ENCODE measurements around the gene SIDT2. TPM values are rescaled to one million over a fixed set of nuclear protein-coding genes. Genes with fewer than 3 reads are reported as not detected.

SIDT2 gene
- total and polyA plus RNA-seq, 2 donors (not counting 3 experiments of a cell fraction or from before 2014, with no cell fraction given): 28.7 to 34.5 TPM

GRCh38 chr11:117210620-117211019 is 32.1 kb downstream of the SIDT2 start:
- no TSS peak for BruUV-seq (replicated peaks)
- no peak for FAIRE-seq
- POLR2A ChIA-PET: no interaction called here

GRCh38 chr11:117212697-117213355 is 34.3 kb downstream of the SIDT2 start:
- H3K4me2 ChIP-seq (ENCODE audit: insufficient read depth, low read length): no peak overlapping the region
- H3K79me2 ChIP-seq (ENCODE audit: control insufficient read depth, insufficient read depth, low read length): no peaks in the 10 kb centered on the region
- TF ChIP-seq POLR2AphosphoS5 (IDR thresholded peaks at IDR 0.05; ENCODE audit: insufficient read depth, low read depth, low read length): no peak
- TF ChIP-seq GATA2 (IDR thresholded peaks at IDR 0.05; ENCODE audit: insufficient read depth, insufficient read length, low read depth, low read length): no peak
- TF ChIP-seq MAX (IDR thresholded peaks at IDR 0.05; ENCODE audit: insufficient read depth, insufficient read length): no peak
- no peak for TF ChIP-seq POLR2A (IDR thresholded peaks at IDR 0.05; ENCODE audit: low read depth, low read length)
- no peak for TF ChIP-seq FOS (IDR thresholded peaks at IDR 0.05; ENCODE audit: borderline replicate concordance, insufficient read depth, low read length)
- TF ChIP-seq EZH2 (IDR thresholded peaks at IDR 0.05; ENCODE audit: borderline replicate concordance, low read depth, low read length, severe bottlenecking): no peak
- TF ChIP-seq JUN (IDR thresholded peaks at IDR 0.05; ENCODE audit: borderline replicate concordance, insufficient read depth, insufficient read length, low read depth): no peak
- TF ChIP-seq CTCF (IDR thresholded peaks at IDR 0.05; ENCODE audit: extremely low read depth in 1 of 2, insufficient read depth in 1 of 2, low read depth in 1 of 2, low read length in 2 of 2): no peak
- TF ChIP-seq MYC (IDR thresholded peaks at IDR 0.05; ENCODE audit: low read depth, low read length): no peak
- FAIRE-seq (no peak), DNase-seq (ENCODE audit: low read depth, low spot score) (no peak)
- H3K27ac ChIP-seq (ENCODE audit: insufficient read depth, low read depth, low read length): no peak overlapping the region
- ChIA-PET POLR2A (interaction anchor here (0.7 kb wide), 1 partner anchor 13 kb away, joined by 3 read pairs; no protein-coding TSS in a partner anchor), CTCF (interaction anchor here (1.8 to 2.0 kb wide), 2 partner anchors 32 to 422 kb away, joined by 3 to 11 read pairs; partner anchors contain the start of gene APOA5)
- H3K9me1 ChIP-seq (replicated peaks; ENCODE audit: control insufficient read depth, extremely low read depth, insufficient read depth, low read length): no peaks in the 10 kb centered on the region
- no peaks in the 10 kb centered on the region for H3K9me3 ChIP-seq (replicated peaks; ENCODE audit: control insufficient read depth, insufficient read depth, low read length)
- H3K36me3 ChIP-seq (ENCODE audit: control insufficient read depth in 2 of 2, extremely low read depth in 1 of 2, insufficient read depth in 2 of 2, low read length in 2 of 2): peaks cover 2 to 4% of the 10 kb centered on the region in 2 experiments
- no peak overlapping the region for H2AFZ ChIP-seq (ENCODE audit: low read depth, low read length)
- H3K9ac ChIP-seq (replicated peaks; ENCODE audit: extremely low read depth, insufficient read depth, low read length): no peak overlapping the region
- no peaks in the 10 kb centered on the region for H4K20me1 ChIP-seq (replicated peaks; ENCODE audit: control insufficient read depth, extremely low read depth, insufficient read depth, low read length)
- no TSS peak for BruUV-seq (replicated peaks)
- H3K4me1 ChIP-seq (ENCODE audit: control insufficient read depth, extremely low read depth, insufficient read depth, low read length): peaks cover 11% of the 10 kb centered on the region
- dilution Hi-C loops (cut with MboI; ENCODE audit: extremely low pct_ligation_motif_present, low sequenced_read_pairs): no loop called here
- no peaks in the 10 kb centered on the region for H3K27me3 ChIP-seq (ENCODE audit: control insufficient read depth in 2 of 2, insufficient read depth in 2 of 2, low read length in 2 of 2)
- H3K4me3 ChIP-seq (replicated peaks in 1 of 3; ENCODE audit: insufficient read depth in 1 of 3, low read depth in 1 of 3, low read length in 3 of 3): no peak overlapping the region
- intact Hi-C loops (cut with micrococcal nuclease): no loop called here

More at GRCh38 chr11:117210620-117211019, 32.1 kb downstream of the SIDT2 start:
- no peak overlapping the region for H3K4me2 ChIP-seq (ENCODE audit: insufficient read depth, low read length)
- dilution Hi-C loops (cut with MboI; ENCODE audit: extremely low pct_ligation_motif_present, low sequenced_read_pairs): no loop called here
- H3K27me3 ChIP-seq (ENCODE audit: control insufficient read depth in 2 of 2, insufficient read depth in 2 of 2, low read length in 2 of 2): no peaks in the 10 kb centered on the region
- H4K20me1 ChIP-seq (replicated peaks; ENCODE audit: control insufficient read depth, extremely low read depth, insufficient read depth, low read length): no peaks in the 10 kb centered on the region
- no peaks in the 10 kb centered on the region for H3K4me1 ChIP-seq (ENCODE audit: control insufficient read depth, extremely low read depth, insufficient read depth, low read length)
- CTCF ChIA-PET: interaction anchor here (1.5 to 1.8 kb wide), 2 partner anchors 16 to 30 kb away, joined by 4 to 5 read pairs; no protein-coding TSS in a partner anchor
- TF ChIP-seq JUN (IDR thresholded peaks at IDR 0.05; ENCODE audit: borderline replicate concordance, insufficient read depth, insufficient read length, low read depth) (no peak), MYC (IDR thresholded peaks at IDR 0.05; ENCODE audit: low read depth, low read length) (no peak), MAX (IDR thresholded peaks at IDR 0.05; ENCODE audit: insufficient read depth, insufficient read length) (no peak), EZH2 (IDR thresholded peaks at IDR 0.05; ENCODE audit: borderline replicate concordance, low read depth, low read length, severe bottlenecking) (no peak)
- H2AFZ ChIP-seq (ENCODE audit: low read depth, low read length): no peak overlapping the region
- H3K9me3 ChIP-seq (replicated peaks; ENCODE audit: control insufficient read depth, insufficient read depth, low read length): no peaks in the 10 kb centered on the region
- no peak for DNase-seq (ENCODE audit: low read depth, low spot score)
- intact Hi-C loops (cut with micrococcal nuclease): no loop called here
- H3K36me3 ChIP-seq (ENCODE audit: control insufficient read depth in 2 of 2, extremely low read depth in 1 of 2, insufficient read depth in 2 of 2, low read length in 2 of 2): peaks cover 2 to 4% of the 10 kb centered on the region in 2 experiments
- no peak overlapping the region for H3K4me3 ChIP-seq (replicated peaks in 1 of 3; ENCODE audit: insufficient read depth in 1 of 3, low read depth in 1 of 3, low read length in 3 of 3)
- no peak overlapping the region for H3K27ac ChIP-seq (ENCODE audit: insufficient read depth, low read depth, low read length)
- no peak overlapping the region for H3K9ac ChIP-seq (replicated peaks; ENCODE audit: extremely low read depth, insufficient read depth, low read length)
- no peaks in the 10 kb centered on the region for H3K79me2 ChIP-seq (ENCODE audit: control insufficient read depth, insufficient read depth, low read length)
- H3K9me1 ChIP-seq (replicated peaks; ENCODE audit: control insufficient read depth, extremely low read depth, insufficient read depth, low read length): no peaks in the 10 kb centered on the region

Measured in endothelial cell of umbilical vein (primary cell).